Upper lobe of right lung (tissue), 1 donor: ENCODE measurements around the gene SGSM1. TPM values are rescaled to one million over a fixed set of nuclear protein-coding genes. Genes with fewer than 3 reads are reported as not detected.
A peak's percentile ranks its signal among the peaks of the same experiment; 100 is the strongest.

ENCODE experiments used
- ATAC-seq: fragments of 200-7000 bp; cut with Tn5 transposase; one replicate; pipeline ENCODE4 v1.9.1; 2020; ENCODE audit warnings: mild to moderate bottlenecking, moderate library complexity
- DNase-seq: peaks from one replicate; pipeline ENCODE4 v3.0.0-alpha.2; 2020
- H3K27ac ChIP-seq: fragments of 200-600 bp; one replicate; pipeline ENCODE4 v1.8.0; 2022
- H3K27me3 ChIP-seq: fragments of 200-600 bp; one replicate; pipeline ENCODE4 v1.8.0; 2022; ENCODE audit warnings: mild to moderate bottlenecking
- H3K36me3 ChIP-seq: fragments of 200-600 bp; one replicate; pipeline ENCODE4 v1.8.0; 2022
- H3K4me1 ChIP-seq: fragments of 200-600 bp; one replicate; pipeline ENCODE4 v1.8.0; 2022
- H3K4me3 ChIP-seq: fragments of 200-600 bp; one replicate; pipeline ENCODE4 v1.8.0; 2022; ENCODE audit warnings: mild to moderate bottlenecking
- H3K9me3 ChIP-seq: fragments of 200-600 bp; one replicate; pipeline ENCODE4 v1.8.0; 2022
- CTCF ChIP-seq: fragments of 200-600 bp; IDR thresholded peaks from one replicate; pipeline ENCODE4 v1.8.0; 2022; ENCODE audit warnings: antibody characterized with exemption
- intact Hi-C: fragments of 100-400 bp; cut with DNase I; formaldehyde crosslinking; loops from one replicate; pipeline ENCODE4 v1.11.0; 2022
- total RNA-seq: library from RNA; stranded (reverse); fragmentation: NEBNext Ultra II Directional; extraction: Animal tissue kit (Norgen Biotek cat#: 25700); gene quantifications from one replicate; pipeline ENCODE4 v1.2.1, GENCODE V29; 2021
- donor health status: DM: no; HTN: yes; CAD: no; lungs with severe emphysema.

SGSM1 gene
- total RNA-seq, 1 donor from 2014 or later, result 3.8 TPM

GRCh38 chr22:24827296-24827695 is 21.3 kb downstream of the SGSM1 start:
- Histone ChIP-seq H3K27me3 (no peaks in the 10 kb centered on the region), H3K4me3 (no peak overlapping the region), H3K9me3 (no peaks in the 10 kb centered on the region), H3K36me3 (no peaks in the 10 kb centered on the region), H3K27ac (no peak overlapping the region), H3K4me1 (no peaks in the 10 kb centered on the region)
- intact Hi-C loops, result no loop called here
- TF ChIP-seq CTCF, result no peak
- DNase-seq (peak; percentile 81), ATAC-seq (peak; percentile 85)

GRCh38 chr22:24830205-24830979 is 24.4 kb downstream of the SGSM1 start:
- no peaks in the 10 kb centered on the region for H3K36me3 ChIP-seq

GRCh38 chr22:24831687-24832086 is 25.7 kb downstream of the SGSM1 start:
- Histone ChIP-seq H3K36me3 (no peaks in the 10 kb centered on the region), H3K9me3 (no peaks in the 10 kb centered on the region), H3K27ac (no peak overlapping the region), H3K27me3 (no peaks in the 10 kb centered on the region), H3K4me3 (no peak overlapping the region), H3K4me1 (no peaks in the 10 kb centered on the region)
- ATAC-seq (no peak), DNase-seq (no peak)
- no peak for TF ChIP-seq CTCF
- intact Hi-C loops, result no loop called here

More at GRCh38 chr22:24830205-24830979, 24.4 kb downstream of the SGSM1 start:
- no peaks in the 10 kb centered on the region for H3K4me1 ChIP-seq
- no peaks in the 10 kb centered on the region for H3K27me3 ChIP-seq
- DNase-seq (no peak), ATAC-seq (no peak)
- H3K9me3 ChIP-seq, result no peaks in the 10 kb centered on the region
- H3K4me3 ChIP-seq, result no peak overlapping the region
- H3K27ac ChIP-seq, result no peak overlapping the region
- no peak for TF ChIP-seq CTCF
- intact Hi-C loops, result no loop called here

GRCh38 chr22:24833881-24834495 is 28.0 kb downstream of the SGSM1 start:
- Histone ChIP-seq H3K27ac (no peak overlapping the region), H3K36me3 (no peaks in the 10 kb centered on the region), H3K27me3 (no peaks in the 10 kb centered on the region), H3K4me1 (no peaks in the 10 kb centered on the region), H3K4me3 (no peak overlapping the region), H3K9me3 (no peaks in the 10 kb centered on the region)
- no peak for TF ChIP-seq CTCF
- ATAC-seq, result peak; percentile 11
- intact Hi-C loops, result no loop called here
- no peak for DNase-seq

- Histone ChIP-seq H3K27ac (no peak overlapping the region), H3K4me1 (no peaks in the 10 kb centered on the region), H3K36me3 (no peaks in the 10 kb centered on the region), H3K9me3 (no peaks in the 10 kb centered on the region), H3K4me3 (no peak overlapping the region), H3K27me3 (no peaks in the 10 kb centered on the region)
- ATAC-seq (peak; percentile 49), DNase-seq (no peak)
- intact Hi-C loops, result no loop called here
- no peak for TF ChIP-seq CTCF
Observed at GRCh38 chr22:24834845-24835570, 29.0 kb downstream of the SGSM1 start.
